Measurements from ENCODE around the gene RXRA. TPM values are rescaled to one million over a fixed set of nuclear protein-coding genes. Genes with fewer than 3 reads are reported as not detected.

Gene RXRA
- total RNA-seq, 1 donor from 2014 or later, result 20.5 TPM

DNA sequence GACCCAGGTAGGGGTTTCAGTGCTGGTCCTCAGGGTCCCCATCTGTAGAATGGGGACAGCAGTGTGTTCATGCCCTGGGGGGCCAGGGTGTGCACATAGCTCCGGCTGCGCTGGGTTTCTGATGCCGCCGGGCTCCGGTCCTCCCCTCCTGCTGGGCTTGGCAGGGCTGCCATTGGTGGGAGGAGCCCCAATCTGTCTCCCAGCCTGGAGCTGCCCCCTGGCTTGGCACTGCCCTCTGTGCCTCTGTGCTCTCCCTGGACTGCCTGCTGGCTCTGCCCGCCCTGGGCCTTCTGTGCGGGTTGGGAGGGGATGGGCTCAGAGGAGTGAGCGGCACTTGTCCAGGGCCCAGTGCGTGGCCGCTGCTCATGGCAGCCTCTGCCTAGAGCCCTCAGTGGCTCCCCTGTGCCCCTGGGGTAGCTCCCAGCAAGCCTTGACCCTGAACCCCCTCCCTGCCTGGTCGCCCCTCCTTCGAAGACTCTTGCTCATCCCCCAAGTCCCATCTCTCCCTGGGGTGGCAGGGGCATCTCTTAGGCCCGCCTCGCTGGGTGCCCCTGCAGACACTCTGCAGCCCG is 35.7 kb downstream of the RXRA start:
- Mint-ChIP-seq H3K9me3 (ENCODE audit: unreplicated experiment) (no peaks in the 10 kb centered on the region), H3K4me3 (ENCODE audit: unreplicated experiment) (no peak overlapping the region), H3K27ac (ENCODE audit: unreplicated experiment) (no peak overlapping the region), H3K27me3 (ENCODE audit: unreplicated experiment) (peaks cover 5% of the 10 kb centered on the region), H3K4me1 (ENCODE audit: low read depth, unreplicated experiment) (peaks cover 2% of the 10 kb centered on the region), H3K36me3 (ENCODE audit: unreplicated experiment) (no peaks in the 10 kb centered on the region)
- DNase-seq, result no peak
- TF ChIP-seq CTCF (IDR thresholded peaks at IDR 0.05; ENCODE audit: partially characterized antibody, unreplicated experiment), result no peak

- DNase-seq, result no peak
- H3K36me3 Mint-ChIP-seq (ENCODE audit: unreplicated experiment), result no peaks in the 10 kb centered on the region
- no peak for TF ChIP-seq CTCF (IDR thresholded peaks at IDR 0.05; ENCODE audit: partially characterized antibody, unreplicated experiment)
- no peak overlapping the region for H3K4me3 Mint-ChIP-seq (ENCODE audit: unreplicated experiment)
- peaks cover 4% of the 10 kb centered on the region for H3K4me1 Mint-ChIP-seq (ENCODE audit: low read depth, unreplicated experiment)
- peaks cover 5% of the 10 kb centered on the region for H3K27me3 Mint-ChIP-seq (ENCODE audit: unreplicated experiment)
- H3K9me3 Mint-ChIP-seq (ENCODE audit: unreplicated experiment), result peaks cover under 1% of the 10 kb centered on the region
- H3K27ac Mint-ChIP-seq (ENCODE audit: unreplicated experiment), result no peak overlapping the region
Measured at GRCh38 chr9:134363450-134363849, 37.2 kb downstream of the RXRA start.

DNA sequence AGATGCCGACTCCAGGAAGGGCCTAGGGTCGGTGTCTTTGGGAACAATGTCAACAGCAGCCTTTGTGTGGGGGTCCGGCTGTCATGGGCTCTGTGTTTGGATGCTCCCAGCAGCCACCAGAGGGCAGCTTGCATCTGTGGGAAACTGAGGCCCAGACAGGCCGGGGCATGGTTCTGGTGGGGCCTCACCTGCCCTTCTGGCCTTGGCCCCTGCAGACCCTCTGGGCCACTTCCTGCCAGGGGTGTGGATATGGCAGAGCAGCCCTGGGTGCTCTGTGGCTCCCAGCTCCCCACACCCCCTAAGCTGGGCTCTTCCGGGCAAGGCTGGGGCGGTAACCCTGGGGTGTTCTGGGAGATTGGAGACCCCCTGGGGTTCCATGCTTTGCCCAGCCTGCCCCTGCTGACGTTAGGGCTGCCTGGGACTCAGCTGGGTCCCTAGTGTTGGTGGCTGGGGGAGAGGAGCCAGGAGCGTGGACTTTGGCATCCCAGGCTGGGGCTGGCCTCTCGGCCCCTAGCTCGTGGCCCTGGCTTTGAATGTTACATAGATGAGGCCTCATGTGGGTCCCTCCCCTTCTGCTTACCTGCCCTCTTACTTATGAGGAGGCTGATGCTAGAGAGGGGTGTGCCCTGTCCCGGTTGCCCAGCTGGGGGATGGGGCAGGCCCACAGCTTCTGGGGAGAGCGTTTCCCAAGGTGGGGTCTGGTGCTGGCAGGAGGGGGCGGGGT is 38.3 kb downstream of the RXRA start:
- no peak for TF ChIP-seq CTCF (IDR thresholded peaks at IDR 0.05; ENCODE audit: partially characterized antibody, unreplicated experiment)
- DNase-seq, result no peak
- H3K4me1 Mint-ChIP-seq (ENCODE audit: low read depth, unreplicated experiment), result peaks cover 7% of the 10 kb centered on the region
- H3K4me3 Mint-ChIP-seq (ENCODE audit: unreplicated experiment), result no peak overlapping the region
- peaks cover 3% of the 10 kb centered on the region for H3K9me3 Mint-ChIP-seq (ENCODE audit: unreplicated experiment)
- peaks cover 7% of the 10 kb centered on the region for H3K27me3 Mint-ChIP-seq (ENCODE audit: unreplicated experiment)
- no peaks in the 10 kb centered on the region for H3K36me3 Mint-ChIP-seq (ENCODE audit: unreplicated experiment)
- no peak overlapping the region for H3K27ac Mint-ChIP-seq (ENCODE audit: unreplicated experiment)

GRCh38 chr9:134365115-134365596 is 38.9 kb downstream of the RXRA start:
- peaks cover 3% of the 10 kb centered on the region for H3K9me3 Mint-ChIP-seq (ENCODE audit: unreplicated experiment)
- H3K4me3 Mint-ChIP-seq (ENCODE audit: unreplicated experiment), result no peak overlapping the region
- peaks cover 7% of the 10 kb centered on the region for H3K4me1 Mint-ChIP-seq (ENCODE audit: low read depth, unreplicated experiment)
- no peaks in the 10 kb centered on the region for H3K36me3 Mint-ChIP-seq (ENCODE audit: unreplicated experiment)
- no peak for DNase-seq
- no peak overlapping the region for H3K27ac Mint-ChIP-seq (ENCODE audit: unreplicated experiment)
- peaks cover 7% of the 10 kb centered on the region for H3K27me3 Mint-ChIP-seq (ENCODE audit: unreplicated experiment)
- no peak for TF ChIP-seq CTCF (IDR thresholded peaks at IDR 0.05; ENCODE audit: partially characterized antibody, unreplicated experiment)

DNA sequence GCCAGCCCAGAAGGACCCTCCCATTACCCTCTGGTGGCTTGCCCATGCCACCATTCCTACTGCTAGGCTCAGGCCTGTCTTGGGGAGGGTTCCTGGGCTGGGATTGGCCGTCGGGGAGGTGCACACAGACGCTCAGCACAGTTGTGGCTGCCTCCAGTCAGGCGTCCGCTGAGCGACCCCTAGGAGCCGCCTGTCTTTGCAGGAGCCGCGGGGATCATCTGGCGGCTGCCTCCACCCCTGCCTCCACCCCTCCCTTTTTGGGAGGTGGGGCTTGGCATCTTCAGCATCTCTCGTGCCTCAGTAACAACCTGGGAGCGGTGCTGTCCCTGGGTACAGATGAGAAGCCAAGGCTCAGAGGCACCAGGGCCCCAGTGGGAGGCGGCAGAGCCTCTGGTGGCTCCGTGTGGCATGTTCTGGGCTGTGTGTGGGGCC is 39.6 kb downstream of the RXRA start:
- H3K27me3 Mint-ChIP-seq (ENCODE audit: unreplicated experiment), result peaks cover 7% of the 10 kb centered on the region
- no peak for TF ChIP-seq CTCF (IDR thresholded peaks at IDR 0.05; ENCODE audit: partially characterized antibody, unreplicated experiment)
- H3K4me1 Mint-ChIP-seq (ENCODE audit: low read depth, unreplicated experiment), result peaks cover 7% of the 10 kb centered on the region
- H3K27ac Mint-ChIP-seq (ENCODE audit: unreplicated experiment), result no peak overlapping the region
- DNase-seq, result peak; percentile 48
- no peak overlapping the region for H3K4me3 Mint-ChIP-seq (ENCODE audit: unreplicated experiment)
- H3K9me3 Mint-ChIP-seq (ENCODE audit: unreplicated experiment), result peaks cover 3% of the 10 kb centered on the region
- no peaks in the 10 kb centered on the region for H3K36me3 Mint-ChIP-seq (ENCODE audit: unreplicated experiment)

Measured in glutamatergic neuron (in vitro differentiated cells).